HL-60/S4 (cell line): Measurements from ENCODE around the gene ADM2.

Experiments used
- in situ Hi-C: fragments of 300-500 bp; cut with MboI; formaldehyde crosslinking; loops from 2 replicates; pipeline ENCODE4 v1.14.3; 2022; ENCODE audit warnings: low sequenced_read_pairs

The ADM2 gene

GRCh38 chr22:50445071-50445879, 36.1 kb upstream of the ADM2 start:
- in situ Hi-C loops, result no loop called here

GRCh38 chr22:50445880-50446707, 35.2 kb upstream of the ADM2 start:
- in situ Hi-C loops, result no loop called here

- in situ Hi-C loops, result no loop called here
These were observed 34.4 kb upstream of the ADM2 start for GRCh38 chr22:50446708-50447575.

GRCh38 chr22:50447576-50448551, 33.5 kb upstream of the ADM2 start:
- in situ Hi-C loops, result no loop called here

GRCh38 chr22:50452649-50453048, 28.7 kb upstream of the ADM2 start:
- in situ Hi-C loops, result no loop called here

- in situ Hi-C loops, result no loop called here
These were observed 26.7 kb upstream of the ADM2 start for GRCh38 chr22:50454556-50455075.

GRCh38 chr22:50455201-50455600, 26.1 kb upstream of the ADM2 start:
- in situ Hi-C loops, result no loop called here

- in situ Hi-C loops, result no loop called here
These were observed 25.3 kb upstream of the ADM2 start for GRCh38 chr22:50456026-50456425.

- in situ Hi-C loops, result no loop called here
These were observed 24.7 kb upstream of the ADM2 start for GRCh38 chr22:50456466-50457234.

GRCh38 chr22:50459016-50459415, 22.3 kb upstream of the ADM2 start:
- in situ Hi-C loops, result no loop called here

- in situ Hi-C loops, result no loop called here
These were observed 21.7 kb upstream of the ADM2 start for GRCh38 chr22:50459496-50460140.

GRCh38 chr22:50460938-50461337, 20.4 kb upstream of the ADM2 start:
- in situ Hi-C loops, result no loop called here

- in situ Hi-C loops, result no loop called here
These were observed 19.8 kb upstream of the ADM2 start for GRCh38 chr22:50461536-50461935.

- in situ Hi-C loops, result no loop called here
These were observed 19.3 kb upstream of the ADM2 start for GRCh38 chr22:50461979-50462540.

- in situ Hi-C loops, result no loop called here
These were observed 18.0 kb upstream of the ADM2 start for GRCh38 chr22:50463188-50463900.

GRCh38 chr22:50464451-50464850, 16.9 kb upstream of the ADM2 start:
- in situ Hi-C loops, result no loop called here

GRCh38 chr22:50465066-50465930, 16.0 kb upstream of the ADM2 start:
- in situ Hi-C loops, result no loop called here
